Esophagus muscularis mucosa (tissue), 3 donors: Measurements from ENCODE around the gene MEGF6.

Experiments used
- CTCF ChIP-seq, 3 experiments: fragments of 200-600 bp in 2 of 3; fragments of 450-650 bp in 1 of 3; sonication (generic) in 2 of 3; IDR thresholded peaks; one replicate each; pipeline ENCODE4 v1.5.1; 2017 to 2019; ENCODE audit warnings: antibody characterized with exemption in 3 of 3, mild to moderate bottlenecking in 2 of 3, moderate library complexity in 1 of 3
- POLR2A ChIP-seq: fragments of 450-650 bp; IDR thresholded peaks from one replicate; pipeline ENCODE4 v1.6.1; 2017; ENCODE audit warnings: antibody characterized with exemption, moderate library complexity, mild to moderate bottlenecking, low read depth
- POLR2AphosphoS5 ChIP-seq, 2 donors: sonication (generic); formaldehyde crosslinking; IDR thresholded peaks; one replicate each; pipeline ENCODE4 v1.6.1; 2017; ENCODE audit warnings: antibody characterized with exemption in 2 of 2

DNA sequence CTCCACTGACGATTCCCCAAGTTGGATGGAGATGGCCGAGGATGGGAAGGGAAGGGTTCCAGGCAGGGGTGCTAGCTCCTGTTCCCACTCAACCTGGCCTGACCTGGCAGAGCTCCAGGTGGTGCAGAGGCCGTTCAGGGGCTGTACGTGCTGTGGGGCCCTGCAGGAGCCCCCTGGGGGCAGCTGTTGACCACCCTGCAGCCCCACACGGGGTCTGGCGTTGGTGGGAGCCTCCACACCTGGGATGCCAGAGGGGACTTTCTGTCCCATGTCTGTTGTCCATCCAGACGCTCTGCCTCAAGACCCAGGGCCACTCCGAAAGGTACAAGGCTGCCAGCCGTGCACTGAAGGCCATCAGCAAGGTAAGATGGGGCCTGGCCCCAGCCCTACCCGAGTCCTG is 136.9 kb downstream of the MEGF6 start:
- TF ChIP-seq POLR2AphosphoS5 (IDR thresholded peaks at IDR 0.05) = no peak
- TF ChIP-seq POLR2A = no peak
- TF ChIP-seq CTCF (IDR thresholded peaks at IDR 0.05) = no peak
